Measurements from ENCODE around the gene VPS51. TPM values are rescaled to one million over a fixed set of nuclear protein-coding genes. Genes with fewer than 3 reads are reported as not detected.

Gene VPS51
- total RNA-seq, 1 experiment from 2014 or later = 123 TPM

- TF ChIP-seq ZNF423 (CRISPR knock-in tag; IDR thresholded peaks at IDR 0.05) = no peak
- 0 out of 2 replicates have a peak, but pooled peaks have one; percentile 18 for TF ChIP-seq ZNF232 (CRISPR knock-in tag; IDR thresholded peaks at IDR 0.05)
- TF ChIP-seq MLX (CRISPR knock-in tag; IDR thresholded peaks at IDR 0.05) = no peak
- no peak for TF ChIP-seq ATF6 (CRISPR knock-in tag; IDR thresholded peaks at IDR 0.05)
- TF ChIP-seq GRHL2 (CRISPR knock-in tag; IDR thresholded peaks at IDR 0.05; ENCODE audit: insufficient replicate concordance, severe bottlenecking) = no peak
- no peak for TF ChIP-seq OVOL2 (CRISPR knock-in tag; IDR thresholded peaks at IDR 0.05; ENCODE audit: borderline replicate concordance)
- no peak for TF ChIP-seq AFF4 (CRISPR knock-in tag; IDR thresholded peaks at IDR 0.05; ENCODE audit: borderline replicate concordance)
- TF ChIP-seq E2F5 (CRISPR knock-in tag; IDR thresholded peaks at IDR 0.05) = peak; percentile 92
- TF ChIP-seq E2F4 (CRISPR knock-in tag; IDR thresholded peaks at IDR 0.05; ENCODE audit: borderline replicate concordance, low read depth) = peak; percentile 100
- no peak for TF ChIP-seq ATF2 (CRISPR knock-in tag; IDR thresholded peaks at IDR 0.05; ENCODE audit: borderline replicate concordance, low read depth)
- peak; percentile 56; the same call in 1 of the 2 replicates for TF ChIP-seq ZNF219 (CRISPR knock-in tag; IDR thresholded peaks at IDR 0.05; ENCODE audit: borderline replicate concordance)
- TF ChIP-seq E2F1 (CRISPR knock-in tag; IDR thresholded peaks at IDR 0.05) = no peak
- TF ChIP-seq ZNF671 (CRISPR knock-in tag; IDR thresholded peaks at IDR 0.05) = no peak
- TF ChIP-seq ZNF281 (CRISPR knock-in tag; IDR thresholded peaks at IDR 0.05) = 0 out of 2 replicates have a peak, but pooled peaks have one; percentile 46
- TF ChIP-seq AR (CRISPR knock-in tag; IDR thresholded peaks at IDR 0.05) = no peak
- TF ChIP-seq TEAD4 (CRISPR knock-in tag; IDR thresholded peaks at IDR 0.05) = peak; percentile 62; the same call in 1 of the 2 replicates
- TF ChIP-seq FOXK1 (CRISPR knock-in tag; IDR thresholded peaks at IDR 0.05) = peak; percentile 95
These were observed 12.0 kb upstream of the VPS51 start, which contains the start of the genes CDCA5 and ZFPL1 (continued) for GRCh38 chr11:65083834-65084597.
